ENCODE measurements around the gene SHISAL2A.

Gene SHISAL2A

DNA sequence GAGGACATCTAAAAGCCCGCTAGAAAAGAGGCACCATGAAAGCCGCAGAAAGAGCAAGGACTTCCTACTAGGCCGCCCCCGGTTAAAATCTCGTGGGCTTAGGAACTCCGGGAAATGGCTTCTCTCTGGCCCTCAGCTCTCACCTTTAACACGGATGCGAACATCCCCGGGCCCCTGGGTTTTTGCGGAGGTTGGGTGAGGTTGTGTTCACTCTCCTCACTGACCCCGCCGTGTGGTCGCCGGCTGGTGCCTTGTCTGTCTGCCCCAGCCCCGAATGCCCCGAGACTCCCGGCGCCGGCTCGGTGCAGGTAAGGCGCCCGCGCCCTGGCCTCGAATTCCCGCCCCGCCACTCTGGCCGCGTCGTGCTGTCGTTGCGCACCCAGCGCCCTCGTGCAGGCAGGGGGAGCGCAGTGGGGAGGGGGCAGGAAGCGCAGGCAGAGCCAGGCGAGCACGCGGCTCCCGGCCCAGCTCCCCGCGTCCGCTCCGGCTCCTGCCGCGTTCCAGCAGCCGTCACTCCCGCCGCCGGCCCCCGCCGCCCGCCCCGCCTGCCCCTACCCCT lies at the start of gene SHISAL2A:
SHISAL2A (plus strand) TSS at position 437 of the 559 bp plus-strand sequence. CDS start 326 bp downstream, outside the sequence.
- no peak for DNase-seq (ENCODE audit: low spot score)

DNA sequence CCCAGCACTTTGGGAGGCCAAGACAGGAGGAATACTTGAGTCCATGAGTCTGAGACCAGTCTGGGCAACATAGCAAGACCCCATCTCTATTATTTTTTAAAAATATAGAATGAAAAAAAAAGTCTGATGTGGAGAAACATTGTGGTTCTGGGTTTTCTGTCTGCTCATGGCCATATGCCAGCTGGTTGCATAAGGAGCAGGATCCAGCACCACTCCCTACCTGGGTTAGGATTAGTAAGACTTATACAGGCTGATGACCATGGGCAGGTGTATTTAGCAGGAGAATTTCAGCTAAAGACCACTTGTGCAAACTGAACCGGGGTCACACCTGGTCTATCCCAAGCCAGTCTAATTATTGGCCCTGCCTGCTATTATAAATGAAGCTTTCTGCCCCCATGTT lies 47.5 kb upstream of the SHISAL2A start:
- no peak for DNase-seq (ENCODE audit: low spot score)

DNA sequence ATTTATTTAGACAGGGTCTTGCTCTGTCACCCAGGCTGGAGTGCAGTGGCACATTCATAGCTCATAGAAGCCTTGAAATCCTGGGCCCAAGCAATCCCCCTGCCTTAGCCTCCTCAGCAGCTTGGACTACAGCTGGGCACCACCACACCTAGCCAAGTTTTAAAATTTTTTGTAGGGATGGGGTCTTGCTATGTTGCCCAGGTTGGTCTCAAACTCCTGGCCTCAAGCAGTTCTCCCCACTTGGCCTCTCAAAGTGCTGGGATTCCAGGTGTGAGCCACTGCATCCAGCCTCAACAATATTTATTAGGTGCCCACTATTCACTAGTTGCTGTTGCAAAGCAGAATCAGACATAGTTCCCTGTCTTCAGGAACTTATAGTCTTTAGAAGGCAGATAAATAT lies 44.9 kb upstream of the SHISAL2A start:
- no peak for DNase-seq (ENCODE audit: low spot score)

DNA sequence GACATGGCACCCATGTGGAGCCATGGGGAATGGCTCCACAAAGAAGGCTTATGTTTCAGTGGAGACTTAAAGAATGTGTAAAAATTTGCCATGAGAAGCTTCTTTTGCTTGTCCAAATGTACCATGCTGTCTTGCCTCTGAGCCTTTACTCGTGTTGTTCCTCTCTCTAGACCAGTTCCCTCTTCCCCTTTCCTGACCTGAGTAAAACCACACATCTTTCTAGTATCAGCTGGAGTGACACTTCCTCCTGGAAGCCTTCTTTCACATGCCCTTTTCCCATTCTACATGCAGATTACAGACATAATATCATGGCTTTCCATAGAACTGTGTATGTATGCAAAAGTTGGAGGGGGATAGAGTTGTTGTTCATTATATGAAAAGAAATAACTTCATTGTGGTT lies 44.4 kb upstream of the SHISAL2A start:
- no peak for DNase-seq (ENCODE audit: low spot score)

GRCh38 chr1:52590266-52590665 lies 42.7 kb upstream of the SHISAL2A start:
- no peak for DNase-seq (ENCODE audit: low spot score)

DNA sequence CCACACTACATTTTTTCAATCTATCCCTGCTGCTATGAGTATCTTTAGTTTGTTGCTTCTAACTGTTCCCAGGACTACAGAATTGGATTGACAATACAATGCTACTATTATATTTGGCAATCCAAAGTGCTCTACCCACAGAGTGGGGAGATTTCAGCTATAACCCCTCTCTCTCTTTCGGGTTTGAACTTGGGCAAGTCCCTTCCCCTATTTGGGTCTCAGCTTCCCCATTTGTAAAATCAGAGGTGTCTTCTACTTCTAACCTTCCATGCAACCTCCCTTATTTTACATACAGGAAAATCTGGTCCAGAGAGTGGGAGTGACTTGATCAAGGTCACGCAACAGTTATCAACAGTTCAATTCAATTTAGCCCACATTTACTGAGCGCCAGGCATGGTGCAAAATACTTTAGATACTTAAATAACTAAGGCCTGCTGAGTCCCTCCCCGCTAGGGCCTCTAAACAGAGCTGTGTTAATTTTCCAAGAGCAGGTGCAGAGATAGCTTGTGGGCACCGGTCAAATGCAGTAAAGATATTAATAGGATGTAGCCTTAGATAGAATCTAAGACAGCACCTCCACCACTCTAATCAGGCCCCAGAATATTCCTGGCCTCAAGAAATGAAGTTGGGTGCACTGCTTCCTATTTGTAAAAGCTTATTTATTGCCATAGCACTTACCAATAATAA lies 40.2 kb upstream of the SHISAL2A start:
- DNase-seq (ENCODE audit: low spot score) = no peak

- DNase-seq (ENCODE audit: low spot score) = no peak
These were observed 39.5 kb upstream of the SHISAL2A start for GRCh38 chr1:52593495-52593894.

GRCh38 chr1:52595061-52595460 lies 37.9 kb upstream of the SHISAL2A start:
- DNase-seq (ENCODE audit: low spot score) = no peak

GRCh38 chr1:52597912-52598311 lies 35.1 kb upstream of the SHISAL2A start:
- no peak for DNase-seq (ENCODE audit: low spot score)

DNA sequence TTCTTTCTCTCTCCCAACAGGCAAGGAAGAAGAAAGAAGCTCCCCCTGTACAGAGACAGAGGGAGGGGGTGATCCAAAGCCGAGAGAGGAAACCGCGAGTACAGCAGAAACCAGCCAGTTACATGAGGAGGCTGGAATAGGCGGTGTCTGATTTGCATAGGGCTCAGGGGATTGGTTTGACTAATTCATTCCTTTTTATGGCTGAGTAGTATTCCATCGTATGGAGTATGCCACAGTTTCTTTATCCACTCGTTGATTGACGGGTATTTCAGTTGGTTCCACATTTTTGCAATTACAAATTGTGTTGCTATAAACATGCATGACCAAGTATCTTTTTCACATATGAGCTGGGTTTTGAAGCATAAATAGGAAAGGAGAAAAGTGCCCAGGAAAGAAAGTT lies 34.2 kb upstream of the SHISAL2A start:
- DNase-seq (ENCODE audit: low spot score) = no peak

DNA sequence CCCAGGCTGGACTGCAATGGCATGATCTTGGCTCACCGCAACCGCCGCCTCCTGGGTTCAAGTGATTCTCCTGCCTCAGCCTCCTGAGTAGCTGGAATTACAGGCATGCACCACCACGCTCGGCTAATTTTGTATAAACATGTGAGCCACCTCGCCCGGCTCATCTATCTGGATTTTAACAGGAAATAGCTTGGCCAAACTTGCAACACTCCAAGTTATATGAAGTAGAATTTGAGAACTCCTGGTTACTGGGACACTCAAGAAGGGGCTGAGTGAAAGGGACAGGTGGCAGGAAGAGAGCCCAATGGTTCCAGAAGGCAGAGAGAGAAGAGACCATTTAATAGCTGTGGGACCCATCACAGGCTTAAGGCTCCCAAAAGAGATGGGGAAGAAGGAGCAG lies 33.7 kb upstream of the SHISAL2A start:
- no peak for DNase-seq (ENCODE audit: low spot score)

- DNase-seq (ENCODE audit: low spot score) = no peak
These were observed 32.3 kb upstream of the SHISAL2A start for GRCh38 chr1:52600533-52601179.

GRCh38 chr1:52601519-52601918 lies 31.4 kb upstream of the SHISAL2A start:
- no peak for DNase-seq (ENCODE audit: low spot score)

- DNase-seq (ENCODE audit: low spot score) = peak; percentile 65
These were observed 30.7 kb upstream of the SHISAL2A start, which contains the start of gene GPX7 for GRCh38 chr1:52601991-52602855. TSS of gene GPX7 (plus strand) at chr1:52602371. CDS start at chr1:52602410, 39 bp downstream.

DNA sequence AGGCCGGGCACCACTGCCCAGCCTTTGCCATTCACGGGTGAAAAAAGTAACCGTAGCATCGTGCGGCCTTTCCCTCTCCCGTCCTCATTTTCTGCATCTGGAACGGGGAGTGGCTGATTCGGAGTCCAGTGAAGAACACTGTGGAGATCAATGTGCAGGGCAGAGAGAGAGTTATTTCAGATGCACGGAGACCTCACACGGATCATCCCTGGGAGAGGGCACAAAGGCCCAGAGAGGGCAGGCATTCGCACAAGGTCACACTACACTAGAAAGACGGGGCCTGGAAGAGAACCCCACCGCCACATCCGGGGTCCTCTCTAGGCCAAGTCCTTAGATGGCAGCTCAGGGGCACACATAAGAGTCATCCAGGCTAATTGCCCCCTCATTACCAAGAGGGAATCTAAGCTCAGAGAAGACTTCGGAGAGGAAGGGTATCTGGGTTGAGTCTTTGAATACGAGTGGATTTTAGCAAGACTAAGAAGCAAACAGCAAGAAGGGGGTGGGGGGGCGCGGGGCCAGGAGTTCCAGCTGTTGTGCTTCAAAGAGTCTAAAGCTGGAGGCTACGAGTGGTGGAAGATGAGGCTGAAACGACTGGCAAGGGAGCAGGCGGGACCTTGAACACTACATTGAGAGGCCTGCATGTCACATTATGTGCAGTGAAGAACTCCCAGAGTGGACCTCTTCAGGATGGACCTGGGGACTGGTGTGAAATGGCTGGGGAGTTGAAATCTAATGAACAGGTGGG lies 29.9 kb upstream of the SHISAL2A start:
- peak; percentile 29 for DNase-seq (ENCODE audit: low spot score)

GRCh38 chr1:52603630-52604029 lies 29.3 kb upstream of the SHISAL2A start:
- no peak for DNase-seq (ENCODE audit: low spot score)

DNA sequence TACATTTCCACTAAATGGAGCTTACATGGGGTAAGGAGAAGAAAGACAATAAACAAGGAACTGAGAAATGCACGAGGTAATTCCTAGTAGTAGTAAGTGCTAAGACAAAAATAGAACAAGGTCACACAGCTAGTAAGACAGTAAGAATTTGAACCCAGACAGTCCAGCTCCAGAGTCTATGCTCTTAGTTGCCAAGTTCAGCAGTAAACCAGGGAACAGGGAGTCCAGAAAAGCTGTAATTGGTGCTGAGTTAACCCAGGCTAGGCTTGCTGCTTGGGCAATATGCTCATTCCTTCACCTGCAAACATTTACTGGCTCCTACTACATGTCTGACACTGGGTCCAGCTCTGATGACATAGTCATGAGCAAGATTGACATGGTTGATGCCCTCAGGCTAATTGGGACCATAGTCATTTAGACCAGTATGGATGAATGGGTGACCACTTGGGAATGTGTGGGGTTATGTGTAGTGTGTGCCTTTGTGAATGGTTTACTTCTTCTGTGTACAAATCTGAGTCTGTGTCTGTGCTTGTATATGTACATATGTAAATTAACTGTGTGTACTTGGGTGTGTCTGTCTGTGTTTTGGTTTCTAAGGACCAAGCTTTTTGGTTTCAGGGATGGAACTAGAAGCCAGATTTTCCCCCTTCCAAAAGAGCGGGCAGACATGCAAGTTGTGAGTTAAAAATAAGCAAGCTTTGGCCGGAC lies 28.8 kb upstream of the SHISAL2A start:
- no peak for DNase-seq (ENCODE audit: low spot score)

- no peak for DNase-seq (ENCODE audit: low spot score)
These were observed 19.2 kb upstream of the SHISAL2A start for GRCh38 chr1:52613636-52614373.

GRCh38 chr1:52614671-52615070 lies 18.3 kb upstream of the SHISAL2A start:
- DNase-seq (ENCODE audit: low spot score) = no peak

- no peak for DNase-seq (ENCODE audit: low spot score)
These were observed 17.4 kb upstream of the SHISAL2A start for GRCh38 chr1:52615489-52616042.
